ENCODE results near the gene KANK3.

GRCh38 chr19:8387688-8388611 lies 44.9 kb upstream of the KANK3 start:
- no peak for TF ChIP-seq CTCF (IDR thresholded peaks at IDR 0.05)
- TF ChIP-seq POLR2AphosphoS5 (IDR thresholded peaks at IDR 0.05) = no peak

Data from transverse colon (tissue), 4 donors.